NCI-H146 treated with DMSO at 0.1 percent for 48 hours (cell line): ENCODE results near the gene RPP38.

Source experiments
- DNase-seq: peaks from one replicate; lab custom pipeline; 2025; ENCODE audit not compliant: unreplicated experiment; lab: John Stamatoyannopoulos, UW

The RPP38 gene

DNA sequence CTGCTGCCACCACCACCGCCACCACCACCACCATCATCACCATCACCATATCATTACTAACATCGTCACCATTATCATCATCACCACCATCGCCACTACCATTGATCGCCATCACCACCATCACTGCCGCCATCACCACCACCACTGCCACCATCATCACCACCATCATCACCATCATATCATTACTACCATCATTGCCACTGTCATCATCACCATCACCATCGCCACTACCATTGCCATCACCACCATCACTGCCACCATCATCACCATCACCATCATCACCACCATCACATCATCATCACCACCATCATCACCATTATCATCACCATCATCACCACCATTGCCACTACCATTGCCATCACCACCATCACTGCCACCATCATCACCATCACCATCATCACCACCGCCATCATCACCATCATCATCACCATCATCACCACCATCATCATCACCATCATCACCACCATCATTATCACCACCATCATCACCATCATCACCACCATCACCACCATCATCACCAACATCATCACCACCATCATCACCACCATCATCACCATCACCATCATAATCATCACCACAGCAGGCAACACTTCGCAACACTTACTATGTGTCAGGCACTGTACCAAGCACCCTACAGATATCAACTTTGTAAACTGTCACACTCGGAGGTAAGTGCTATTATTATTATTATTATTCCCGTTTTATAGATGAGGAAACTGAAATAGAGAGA lies 52.1 kb downstream of the RPP38 start:
- DNase-seq: no peak

DNA sequence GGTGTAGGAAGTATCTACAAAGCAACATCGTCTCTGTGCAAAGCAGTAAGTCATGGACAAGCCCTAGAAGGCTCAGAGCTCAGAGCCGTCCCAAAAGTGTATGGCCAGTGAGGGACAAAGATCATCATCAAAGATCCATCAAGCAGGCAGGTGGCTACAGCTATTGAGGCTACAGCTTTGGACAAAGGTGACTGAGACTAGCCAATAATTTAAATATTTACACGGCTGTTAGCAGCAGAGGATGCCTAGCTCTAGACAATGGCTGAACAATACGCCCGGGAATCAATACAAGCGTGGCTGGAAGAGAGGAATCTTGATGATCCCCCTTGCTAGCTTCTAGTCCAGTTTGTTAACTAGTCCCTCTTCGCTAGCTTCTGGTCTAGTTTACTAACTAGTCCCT lies 53.4 kb downstream of the RPP38 start:
- DNase-seq: peak; percentile 99

DNA sequence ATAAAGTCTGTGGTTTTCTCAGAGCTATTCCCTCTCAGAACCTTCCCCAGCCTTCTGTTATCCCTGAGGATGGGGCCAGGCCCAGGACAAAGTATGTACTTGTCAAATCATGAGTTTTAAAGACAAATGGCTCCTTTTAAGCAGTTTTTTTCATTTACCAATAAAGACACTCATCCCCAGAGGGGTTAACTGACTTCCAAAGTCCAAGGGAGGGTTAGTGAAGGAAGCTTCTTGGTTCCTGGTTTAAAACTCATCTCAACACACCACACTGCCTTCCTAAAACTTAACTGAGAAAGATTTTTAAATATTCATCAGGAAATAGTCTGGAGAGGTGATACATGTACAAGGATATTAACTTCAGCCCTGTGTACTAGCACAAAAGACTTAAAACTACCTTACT lies 55.4 kb downstream of the RPP38 start:
- DNase-seq: no peak
